Forelimb muscle (tissue), 1 donor: ENCODE results near the gene UBAC2. TPM values are rescaled to one million over a fixed set of nuclear protein-coding genes. Genes with fewer than 3 reads are reported as not detected.
"Not testable (repeated sequence)": the region's sequence is repeated elsewhere in the genome, so short reads cannot be mapped to it uniquely, and the experiment has no call there.

ENCODE experiments used
- DNase-seq: peaks from one replicate; pipeline ENCODE4 v3.0.0-alpha.2; 2013; ENCODE audit warnings: low read depth
- polyA plus RNA-seq: library from polyadenylated mRNA; unstranded; fragments of 120-200 nt; gene quantifications from one replicate; pipeline ENCODE4 v1.2.1, GENCODE V29; 2013; ENCODE audit not compliant: insufficient read length

UBAC2 gene
- polyA plus RNA-seq, 1 donor: 97.0 TPM

GRCh38 chr13:99237981-99238662, 37.5 kb downstream of the UBAC2 start:
- no peak for DNase-seq

GRCh38 chr13:99246100-99246499, 45.4 kb downstream of the UBAC2 start:
- DNase-seq: no peak

GRCh38 chr13:99249178-99249577, 48.5 kb downstream of the UBAC2 start:
- not testable (repeated sequence) for DNase-seq

GRCh38 chr13:99249606-99250005, 49.0 kb downstream of the UBAC2 start:
- DNase-seq: not testable (repeated sequence)

- DNase-seq: no peak
These were observed 50.5 kb downstream of the UBAC2 start for GRCh38 chr13:99250982-99251825.

- DNase-seq: no peak
These were observed 51.3 kb downstream of the UBAC2 start for GRCh38 chr13:99251921-99252320.

- no peak for DNase-seq
These were observed 54.2 kb downstream of the UBAC2 start for GRCh38 chr13:99254830-99255229.

- DNase-seq: no peak
These were observed 54.6 kb downstream of the UBAC2 start for GRCh38 chr13:99255271-99255670.

GRCh38 chr13:99256283-99256682, 55.6 kb downstream of the UBAC2 start:
- DNase-seq: no peak

- no peak for DNase-seq
These were observed 56.1 kb downstream of the UBAC2 start for GRCh38 chr13:99256709-99257108.

GRCh38 chr13:99257291-99257690, 56.6 kb downstream of the UBAC2 start:
- DNase-seq: no peak

GRCh38 chr13:99258210-99258860, 57.7 kb downstream of the UBAC2 start, which contains the start of gene GPR18:
TSS of gene GPR18 (minus strand) at chr13:99258379. CDS start at chr13:99255872, 2,507 bp downstream.
- DNase-seq: no peak

GRCh38 chr13:99258946-99259345, 58.3 kb downstream of the UBAC2 start:
- no peak for DNase-seq

- DNase-seq: no peak
These were observed 59.6 kb downstream of the UBAC2 start for GRCh38 chr13:99260216-99260615.

GRCh38 chr13:99261059-99261458, 60.4 kb downstream of the UBAC2 start:
- no peak for DNase-seq

- no peak for DNase-seq
These were observed 62.6 kb downstream of the UBAC2 start for GRCh38 chr13:99263126-99263785.

GRCh38 chr13:99264051-99264450, 63.4 kb downstream of the UBAC2 start:
- DNase-seq: no peak

GRCh38 chr13:99265162-99265800, 64.6 kb downstream of the UBAC2 start:
- no peak for DNase-seq

GRCh38 chr13:99265821-99266426, 65.3 kb downstream of the UBAC2 start:
- DNase-seq: no peak

GRCh38 chr13:99266827-99267226, 66.2 kb downstream of the UBAC2 start:
- DNase-seq: no peak

GRCh38 chr13:99267927-99268326, 67.3 kb downstream of the UBAC2 start:
- no peak for DNase-seq
